Stimulated activated CD8-positive, alpha-beta memory T cell treated with anti-CD3 and anti-CD28 coated beads, Interleukin-4, amount 100 ng/mL, for 1 hour (primary cell): ENCODE measurements around the gene PPCS.
"Not testable (repeated sequence)": the region's sequence is repeated elsewhere in the genome, so short reads cannot be mapped to it uniquely, and the experiment has no call there.

Source experiments
- DNase-seq, 2 donors: peaks; one replicate each; pipeline ENCODE4 v3.0.0-alpha.2; 2020; ENCODE audit warnings: low read depth in 2 of 2, low spot score in 1 of 2

The PPCS gene

DNA sequence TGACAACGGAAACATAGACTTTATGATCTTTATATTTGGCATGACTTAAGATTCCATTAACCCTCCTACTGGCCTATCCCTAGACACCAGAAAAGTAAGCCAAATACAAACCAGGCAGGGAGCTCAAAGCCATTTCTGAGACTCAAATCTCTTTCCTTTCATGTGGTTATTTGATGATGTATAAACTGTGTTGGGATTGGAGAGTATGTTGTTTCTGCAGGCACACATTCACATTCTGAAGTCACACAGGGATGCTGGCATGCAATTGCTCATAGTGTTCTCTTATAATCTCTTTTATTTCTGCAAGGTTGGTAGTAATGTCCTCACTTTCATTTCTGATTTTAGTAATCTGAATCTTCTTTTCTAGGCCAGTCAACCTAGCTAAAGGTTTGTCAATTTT, 6.3 kb upstream of the PPCS start:
- DNase-seq = no peak

DNA sequence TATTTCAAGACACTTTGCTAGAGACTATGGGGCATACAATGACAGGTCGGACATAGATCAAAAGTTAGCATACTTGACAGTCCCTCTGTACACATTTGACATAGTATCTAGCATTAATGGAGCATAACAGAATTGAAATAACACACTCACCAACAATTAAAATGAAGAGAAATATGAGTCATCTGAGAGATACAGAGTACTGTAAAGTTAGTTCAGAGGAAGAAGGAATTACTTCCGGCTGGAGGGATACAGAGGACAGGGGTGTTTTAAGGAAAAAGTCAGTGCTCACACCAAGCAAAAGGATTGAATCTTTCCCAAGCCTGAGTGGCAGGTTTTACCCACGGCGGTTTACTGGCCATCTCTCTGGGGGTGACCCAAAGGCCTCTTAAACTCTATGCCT, 3.0 kb upstream of the PPCS start:
- no peak for DNase-seq

- no peak for DNase-seq
These were observed 1.9 kb upstream of the PPCS start for GRCh38 chr1:42454403-42454802.

DNA sequence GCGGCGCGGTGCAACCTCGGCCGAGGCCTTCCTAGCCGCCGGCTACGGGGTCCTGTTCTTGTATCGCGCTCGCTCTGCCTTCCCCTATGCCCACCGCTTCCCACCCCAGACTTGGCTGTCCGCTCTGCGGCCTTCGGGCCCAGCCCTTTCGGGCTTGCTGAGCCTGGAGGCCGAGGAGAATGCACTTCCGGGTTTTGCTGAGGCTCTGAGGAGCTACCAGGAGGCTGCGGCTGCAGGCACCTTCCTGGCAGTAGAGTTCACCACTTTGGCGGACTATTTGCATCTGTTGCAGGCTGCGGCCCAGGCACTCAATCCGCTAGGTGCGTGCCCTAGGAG, 379 bp downstream of the PPCS start:
- peak; percentile 11 to 25 for DNase-seq

DNA sequence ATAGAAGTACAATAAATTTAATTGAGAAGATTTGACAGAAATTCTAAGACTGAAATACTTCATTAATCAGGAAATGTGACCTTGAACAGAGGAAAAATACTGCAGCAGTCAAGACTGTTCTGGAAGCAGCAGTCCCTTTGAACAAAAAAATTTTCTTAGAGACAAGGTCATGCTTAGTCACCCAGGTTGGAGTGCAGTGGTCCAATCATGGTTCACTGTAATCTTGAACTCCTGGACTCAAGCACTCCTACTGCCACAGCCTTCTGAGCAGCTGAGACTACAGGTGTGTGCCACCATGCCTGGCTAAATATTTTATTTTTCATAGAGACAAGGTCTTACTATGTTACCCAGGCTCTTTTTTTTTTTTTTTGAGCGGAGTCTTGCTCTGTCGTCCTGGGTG, 4.9 kb downstream of the PPCS start:
- DNase-seq = no peak

- peak; percentile 86 to 90 for DNase-seq
These were observed 6.8 kb downstream of the PPCS start, which contains the start of gene CCDC30 for GRCh38 chr1:42462828-42463763. TSS of gene CCDC30 (plus strand) at chr1:42463286. CDS start at chr1:42480552, 17,266 bp downstream.

GRCh38 chr1:42463921-42464320, 7.6 kb downstream of the PPCS start:
- no peak for DNase-seq

GRCh38 chr1:42466030-42466429, 9.7 kb downstream of the PPCS start:
- no peak for DNase-seq

GRCh38 chr1:42469727-42470126, 13.4 kb downstream of the PPCS start:
- no peak for DNase-seq

DNA sequence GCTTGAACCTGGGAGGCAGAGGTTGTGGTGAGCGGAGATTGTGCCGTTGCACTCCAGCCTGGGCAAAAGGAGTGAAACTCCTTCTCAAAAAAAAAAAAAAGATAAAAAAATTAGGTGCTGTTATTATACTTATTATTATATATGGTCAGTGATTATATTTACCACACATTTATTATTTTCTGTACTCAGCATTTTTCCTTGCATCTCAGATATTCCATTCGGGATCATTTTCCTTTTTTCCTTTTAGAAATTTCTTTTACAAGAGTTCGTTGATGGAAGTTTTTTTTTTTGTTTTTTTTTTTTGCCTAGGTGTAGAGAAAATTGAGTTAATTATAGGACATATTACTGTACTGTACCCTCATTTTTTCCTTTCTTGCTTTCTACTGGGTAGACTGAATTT, 20.3 kb downstream of the PPCS start:
- no peak for DNase-seq

DNA sequence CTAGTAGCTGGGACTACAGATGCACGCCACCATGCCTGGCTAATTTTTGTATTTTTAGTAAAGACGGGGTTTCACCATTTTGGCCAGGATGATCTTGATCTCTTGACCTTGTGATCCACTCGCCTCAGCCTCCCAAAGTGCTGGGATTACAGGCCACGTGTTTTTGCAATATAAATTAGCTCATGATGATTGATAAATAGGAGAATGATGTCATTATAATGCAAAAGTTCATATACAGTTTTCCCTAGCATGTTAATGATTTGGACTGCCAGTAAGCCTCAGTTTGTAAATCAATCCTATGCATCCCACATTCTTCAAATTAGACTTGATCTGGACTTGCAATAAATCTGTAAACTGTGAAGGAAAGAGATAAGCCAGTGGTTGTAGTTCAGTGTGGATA, 21.0 kb downstream of the PPCS start:
- not testable (repeated sequence) for DNase-seq

GRCh38 chr1:42477775-42478174, 21.4 kb downstream of the PPCS start:
- DNase-seq = no peak

DNA sequence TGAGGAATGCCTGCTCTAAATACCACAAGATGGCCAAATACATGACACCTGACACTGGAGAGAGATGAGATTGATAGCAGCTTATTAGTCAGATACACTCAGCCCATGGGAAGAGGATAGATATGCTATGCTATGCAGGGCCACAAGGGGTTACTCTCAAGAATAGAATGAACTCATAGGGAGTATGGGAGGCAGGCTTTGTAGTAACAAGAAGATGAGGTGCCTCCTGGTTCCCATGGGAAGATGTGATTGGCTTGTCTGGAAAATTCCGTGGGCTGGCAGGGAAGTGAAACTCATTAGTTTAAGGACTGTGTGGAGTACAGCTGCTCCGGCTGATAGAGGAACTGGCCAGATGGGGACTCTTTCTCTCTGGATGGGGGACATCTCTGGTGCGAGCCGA, 23.3 kb downstream of the PPCS start:
- DNase-seq = no peak

GRCh38 chr1:42480921-42481320, 24.6 kb downstream of the PPCS start:
- no peak for DNase-seq

GRCh38 chr1:42482635-42483153, 26.4 kb downstream of the PPCS start:
- DNase-seq = no peak

DNA sequence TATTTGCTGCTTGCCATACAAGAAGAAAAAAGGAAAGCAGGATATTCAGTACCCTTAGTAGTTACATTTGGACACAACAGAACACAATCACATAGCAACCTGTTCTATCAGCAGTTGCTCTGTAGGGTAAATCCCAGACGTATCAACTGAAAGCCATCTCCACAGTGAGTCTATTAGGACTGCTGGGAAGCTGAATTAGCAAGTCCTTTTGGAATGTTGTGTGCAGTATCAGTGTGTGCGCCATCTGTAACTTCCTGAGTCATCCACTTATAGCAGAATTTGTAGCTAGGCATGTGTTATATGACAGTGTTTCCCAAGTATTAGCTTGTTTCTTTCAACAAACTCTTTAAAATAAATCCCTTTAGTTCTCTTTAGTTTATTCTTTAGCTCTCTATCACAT, 28.0 kb downstream of the PPCS start:
- no peak for DNase-seq

GRCh38 chr1:42490237-42490636, 33.9 kb downstream of the PPCS start:
- no peak for DNase-seq

GRCh38 chr1:42502031-42502430, 45.7 kb downstream of the PPCS start:
- not testable (repeated sequence) for DNase-seq

DNA sequence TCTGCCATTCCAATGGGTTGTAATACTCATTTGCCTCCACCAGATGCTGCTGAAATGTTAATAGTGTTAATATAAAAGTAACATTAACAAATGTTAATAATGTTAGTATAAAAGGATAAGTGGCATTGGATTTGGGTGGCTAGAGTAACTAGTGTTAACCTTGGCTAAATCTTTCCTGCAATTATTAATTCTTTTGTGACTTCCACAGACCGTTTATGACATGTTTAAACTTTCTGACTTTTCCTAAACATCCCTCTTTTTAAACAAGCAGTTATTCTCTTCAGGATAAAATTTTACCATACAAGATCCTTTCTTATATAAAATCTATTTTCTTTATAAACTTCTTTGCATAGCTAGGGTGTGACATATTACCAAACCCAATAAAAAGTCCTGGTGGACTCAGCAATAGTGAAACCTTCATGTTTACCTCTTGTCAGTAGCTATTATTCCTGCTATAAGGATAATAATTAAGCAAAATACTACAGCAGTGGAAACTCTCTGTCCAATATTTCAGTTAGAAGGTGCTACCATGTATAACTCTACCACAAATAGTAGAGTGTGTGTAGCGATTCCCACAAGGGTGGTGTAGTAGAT, 48.3 kb downstream of the PPCS start:
- DNase-seq = no peak

DNA sequence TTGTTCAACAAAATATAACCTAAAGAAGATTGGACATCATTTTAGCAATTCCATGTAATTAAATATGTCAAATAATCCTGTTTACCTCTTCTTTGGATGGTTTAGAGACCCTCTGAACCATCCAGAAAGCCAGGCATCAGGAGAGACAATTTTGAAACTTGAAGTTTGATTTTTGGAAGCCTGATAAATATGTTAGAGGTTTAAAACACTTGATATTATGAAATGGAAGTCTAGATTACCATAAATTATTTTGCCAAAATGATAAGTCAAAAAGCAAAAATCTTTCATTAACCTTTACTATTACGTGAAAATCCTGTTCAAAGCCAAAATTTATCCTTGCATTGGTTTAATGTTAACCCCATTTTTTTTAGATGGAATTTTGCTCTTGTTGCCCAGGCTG, 50.2 kb downstream of the PPCS start:
- DNase-seq = no peak
